CD4-positive, alpha-beta T cell treated with Interleukin-1 beta for 1 hour (primary cell): ENCODE measurements around the gene MCOLN1.

Experiments used
- DNase-seq, 2 donors: peaks; one replicate each; pipeline ENCODE4 v3.0.0-alpha.2; 2020 to 2022

MCOLN1 gene

DNA sequence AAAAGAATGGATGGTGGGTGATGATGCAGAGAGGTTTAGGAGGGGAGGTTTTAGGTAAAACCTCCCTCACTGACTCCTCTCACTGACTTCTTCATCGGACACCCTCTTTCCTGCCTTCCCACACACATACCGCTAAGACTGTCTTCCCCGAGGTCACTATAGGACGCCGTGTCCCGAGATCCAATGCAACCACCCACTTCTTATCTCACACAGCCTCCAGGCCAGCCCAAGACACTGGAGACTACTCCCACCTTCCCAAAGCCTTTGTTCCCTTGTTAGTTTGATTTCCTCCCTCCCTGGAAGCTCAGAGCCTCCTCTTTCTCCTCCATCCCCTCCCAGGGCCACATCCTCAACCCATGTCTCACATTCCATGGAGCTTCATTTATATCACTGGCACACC is 56.8 kb downstream of the MCOLN1 start:
- DNase-seq, result no peak

DNA sequence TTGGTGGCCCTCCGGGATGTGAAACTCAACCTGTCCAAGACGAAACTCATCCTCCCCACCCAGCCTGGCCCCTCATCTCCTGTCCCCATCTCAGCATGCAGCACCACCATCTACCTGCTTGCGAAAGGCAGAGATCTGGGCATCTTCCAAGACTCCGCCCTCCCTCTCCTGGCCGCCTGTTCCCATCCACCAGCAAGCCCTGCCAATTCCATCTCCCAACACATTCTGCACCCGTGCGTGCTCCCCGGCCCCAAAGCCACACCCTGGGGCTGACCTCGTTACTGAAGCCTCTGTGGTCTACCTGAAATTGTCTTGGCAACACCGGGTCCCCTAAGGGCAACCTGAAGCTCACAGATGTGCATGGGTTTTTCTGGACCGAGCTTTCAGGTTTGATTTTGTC is 60.0 kb downstream of the MCOLN1 start:
- no peak for DNase-seq
